Panc1 (cell line): ENCODE measurements around the gene COL16A1. TPM values are rescaled to one million over a fixed set of nuclear protein-coding genes. Genes with fewer than 3 reads are reported as not detected.

Experiments
- ATAC-seq: fragments of 200-7000 bp; cut with Tn5 transposase; 2 replicates; pipeline ENCODE4 v1.9.1; 2020; ENCODE audit warnings: mild to moderate bottlenecking, moderate library complexity
- BruUV-seq: library from RNA; stranded (reverse); fragments of 400-500 nt; replicated peaks from 2 replicates; lab custom pipeline; 2021; lab: Mats Ljungman, UMichigan
- CTCF ChIA-PET: fragments of 300-600 bp; sonication (Branson Sonifier 250); formaldehyde crosslinking; loops from one replicate; lab custom pipeline; 2022; ENCODE audit warnings: antibody characterized with exemption; lab: Charles Lee
- POLR2A ChIA-PET: fragments of 300-600 bp; sonication (Branson Sonifier 250); formaldehyde crosslinking; loops from one replicate; lab custom pipeline; 2022; ENCODE audit warnings: antibody characterized with exemption; lab: Charles Lee
- DNase-seq: peaks from one replicate; pipeline ENCODE4 v3.0.0-alpha.2; 2010; ENCODE audit warnings: low read depth, low spot score
- H3K27ac ChIP-seq: 2 replicates; pipeline ENCODE4 v1.5.1; 2011; ENCODE audit warnings: mild to moderate bottlenecking, low read length, inconsistent platforms
- H3K27me3 ChIP-seq: fragments of 200-500 bp; sonication (Bioruptor generic); 2 replicates; pipeline ENCODE4 v1.6.0; 2014; ENCODE audit warnings: low read length, inconsistent platforms; ENCODE audit not compliant: control insufficient read depth, insufficient read depth
- H3K36me3 ChIP-seq: fragments of 200-500 bp; sonication (Bioruptor generic); 2 replicates; pipeline ENCODE4 v1.5.1; 2014; ENCODE audit warnings: inconsistent platforms, mild to moderate bottlenecking, low read length, moderate library complexity; ENCODE audit not compliant: control insufficient read depth, insufficient read depth
- H3K4me1 ChIP-seq: 2 replicates; pipeline ENCODE4 v1.5.1; 2011; ENCODE audit warnings: inconsistent platforms, mild to moderate bottlenecking, low read length, moderate library complexity; ENCODE audit not compliant: control insufficient read depth, insufficient read depth
- H3K4me3 ChIP-seq, 2 experiments: 2 replicates each; pipeline ENCODE4 v1.5.1; 2011 to 2012; ENCODE audit warnings: low read depth in 2 of 2, low read length in 2 of 2, mild to moderate bottlenecking in 2 of 2, inconsistent platforms in 1 of 2, moderate library complexity in 1 of 2
- H3K9me3 ChIP-seq: fragments of 200-500 bp; sonication (Bioruptor generic); 2 replicates; pipeline ENCODE4 v1.5.1; 2014; ENCODE audit warnings: low read depth, mild to moderate bottlenecking, inconsistent platforms, low read length, moderate library complexity; ENCODE audit not compliant: control insufficient read depth, insufficient read depth
- CTCF ChIP-seq: fragments of 450-650 bp; IDR thresholded peaks from 2 replicates; pipeline ENCODE4 v1.5.1; 2017; ENCODE audit warnings: mild to moderate bottlenecking
- POLR2AphosphoS5 ChIP-seq: IDR thresholded peaks from 2 replicates; pipeline ENCODE4 v1.6.1; 2012; ENCODE audit warnings: mild to moderate bottlenecking, low read depth, low read length, moderate library complexity
- REST ChIP-seq, 2 experiments: IDR thresholded peaks; 2 replicates each; pipeline ENCODE4 v1.6.1; 2011 to 2012; ENCODE audit warnings: low read depth in 2 of 2, control low read depth in 1 of 2, low read length in 1 of 2, mild to moderate bottlenecking in 1 of 2, moderate library complexity in 1 of 2; ENCODE audit not compliant: insufficient read depth in 1 of 2
- SIN3A ChIP-seq: IDR thresholded peaks from 2 replicates; pipeline ENCODE4 v1.6.1; 2012; ENCODE audit warnings: low read depth, mild to moderate bottlenecking, low read length, moderate library complexity, borderline replicate concordance; ENCODE audit not compliant: insufficient read depth
- TCF7L2 ChIP-seq: IDR thresholded peaks from 2 replicates; pipeline ENCODE4 v1.6.1; 2011; ENCODE audit warnings: mild to moderate bottlenecking, low read depth, low read length, inconsistent platforms
- in situ Hi-C: cut with HindIII; loops from 2 replicates; pipeline ENCODE4 v1.10.0; 2016; ENCODE audit warnings: low sequenced_read_pairs, low pct_unique_long_range_greater_than_20kb
- intact Hi-C: fragments of 100-400 bp; cut with micrococcal nuclease; formaldehyde crosslinking; loops from one replicate; pipeline ENCODE4 v1.10.0; 2022; ENCODE audit not compliant: unreplicated experiment
- total RNA-seq: library from RNA; stranded (reverse); gene quantifications from one replicate; pipeline ENCODE4 v1.2.1, GENCODE V29; 2021; ENCODE audit not compliant: unreplicated experiment

Gene COL16A1
- total RNA-seq, 1 experiment from 2014 or later, result 7.6 TPM

GRCh38 chr1:31725777-31726535 is 22.1 kb upstream of the COL16A1 start:
- no peak overlapping the region for H3K27ac ChIP-seq
- no peaks in the 10 kb centered on the region for H3K36me3 ChIP-seq
- no peak for DNase-seq
- intact Hi-C loops (no loop called here), in situ Hi-C loops (no loop called here)
- H3K9me3 ChIP-seq, result no peaks in the 10 kb centered on the region
- ChIA-PET CTCF (interaction anchor here (1.3 kb wide), 1 partner anchor 11 kb away, joined by 3 read pairs; no protein-coding TSS in a partner anchor), POLR2A (interaction anchor here (0.5 kb wide), 1 partner anchor 71 kb away, joined by 5 read pairs; no protein-coding TSS in a partner anchor)
- ATAC-seq, result no peak
- no peaks in the 10 kb centered on the region for H3K27me3 ChIP-seq
- no TSS peak for BruUV-seq
- no peaks in the 10 kb centered on the region for H3K4me1 ChIP-seq
- no peak for TF ChIP-seq SIN3A
- no peak for TF ChIP-seq TCF7L2
- no peak for TF ChIP-seq POLR2AphosphoS5
- TF ChIP-seq REST (IDR thresholded peaks at IDR 0.05; ENCODE audit: insufficient read depth in 1 of 2, low read depth in 2 of 2, low read length in 1 of 2), result no peak
- TF ChIP-seq CTCF, result no peak
- no peak overlapping the region for H3K4me3 ChIP-seq

GRCh38 chr1:31725134-31725533 is 21.3 kb upstream of the COL16A1 start:
- H3K36me3 ChIP-seq, result no peaks in the 10 kb centered on the region
- H3K4me1 ChIP-seq, result no peaks in the 10 kb centered on the region
- in situ Hi-C loops (no loop called here), intact Hi-C loops (no loop called here)
- POLR2A ChIA-PET, result no interaction called here
- DNase-seq (no peak), ATAC-seq (no peak)
- no TSS peak for BruUV-seq
- no peak overlapping the region for H3K4me3 ChIP-seq
- no peak overlapping the region for H3K27ac ChIP-seq
- CTCF ChIA-PET, result no interaction called here
- no peaks in the 10 kb centered on the region for H3K27me3 ChIP-seq
- H3K9me3 ChIP-seq, result no peaks in the 10 kb centered on the region
- TF ChIP-seq REST (IDR thresholded peaks at IDR 0.05; ENCODE audit: insufficient read depth in 1 of 2, low read depth in 2 of 2, low read length in 1 of 2), result 0 out of 4 replicates have a peak, but pooled peaks of 1 of the 2 experiments have one; percentile 6
- TF ChIP-seq TCF7L2, result no peak
